ENCODE results near the gene IFT81.

IFT81 gene

GRCh38 chr12:110243227-110243626, 119.1 kb downstream of the IFT81 start:
- DNase-seq (ENCODE audit: insufficient read length) (no peak), FAIRE-seq (no peak)
- TF ChIP-seq POLR2AphosphoS5 (IDR thresholded peaks at IDR 0.05; ENCODE audit: low read depth, low read length) (no peak), POLR2A (IDR thresholded peaks at IDR 0.05; ENCODE audit: low read depth, low read length) (no peak), TAF1 (IDR thresholded peaks at IDR 0.05; ENCODE audit: borderline replicate concordance, low read depth, low read length) (no peak)

- no peak for DNase-seq (ENCODE audit: insufficient read length)
- no peak for FAIRE-seq
- TF ChIP-seq POLR2A (IDR thresholded peaks at IDR 0.05; ENCODE audit: low read depth, low read length) (no peak), POLR2AphosphoS5 (IDR thresholded peaks at IDR 0.05; ENCODE audit: low read depth, low read length) (no peak), TAF1 (IDR thresholded peaks at IDR 0.05; ENCODE audit: borderline replicate concordance, low read depth, low read length) (no peak)
Measured at GRCh38 chr12:110244372-110244771, 120.2 kb downstream of the IFT81 start.

GRCh38 chr12:110244829-110245228, 120.7 kb downstream of the IFT81 start:
- FAIRE-seq (no peak), DNase-seq (ENCODE audit: insufficient read length) (no peak)
- TF ChIP-seq POLR2A (IDR thresholded peaks at IDR 0.05; ENCODE audit: low read depth, low read length) = no peak
- TF ChIP-seq POLR2AphosphoS5 (IDR thresholded peaks at IDR 0.05; ENCODE audit: low read depth, low read length) = no peak
- no peak for TF ChIP-seq TAF1 (IDR thresholded peaks at IDR 0.05; ENCODE audit: borderline replicate concordance, low read depth, low read length)

- FAIRE-seq (no peak), DNase-seq (ENCODE audit: insufficient read length) (peak; percentile 35)
- TF ChIP-seq POLR2A (IDR thresholded peaks at IDR 0.05; ENCODE audit: low read depth, low read length) = no peak
- no peak for TF ChIP-seq POLR2AphosphoS5 (IDR thresholded peaks at IDR 0.05; ENCODE audit: low read depth, low read length)
- no peak for TF ChIP-seq TAF1 (IDR thresholded peaks at IDR 0.05; ENCODE audit: borderline replicate concordance, low read depth, low read length)
Measured at GRCh38 chr12:110245369-110245772, 121.2 kb downstream of the IFT81 start.

GRCh38 chr12:110246636-110247339, 122.6 kb downstream of the IFT81 start:
- DNase-seq (ENCODE audit: insufficient read length) = no peak
- TF ChIP-seq POLR2AphosphoS5 (IDR thresholded peaks at IDR 0.05; ENCODE audit: low read depth, low read length) (no peak), POLR2A (IDR thresholded peaks at IDR 0.05; ENCODE audit: low read depth, low read length) (no peak), TAF1 (IDR thresholded peaks at IDR 0.05; ENCODE audit: borderline replicate concordance, low read depth, low read length) (no peak)
- FAIRE-seq = no peak

GRCh38 chr12:110247340-110248095, 123.4 kb downstream of the IFT81 start:
- FAIRE-seq (no peak), DNase-seq (ENCODE audit: insufficient read length) (no peak)
- TF ChIP-seq POLR2AphosphoS5 (IDR thresholded peaks at IDR 0.05; ENCODE audit: low read depth, low read length) (no peak), POLR2A (IDR thresholded peaks at IDR 0.05; ENCODE audit: low read depth, low read length) (no peak), TAF1 (IDR thresholded peaks at IDR 0.05; ENCODE audit: borderline replicate concordance, low read depth, low read length) (no peak)

- DNase-seq (ENCODE audit: insufficient read length) (no peak), FAIRE-seq (no peak)
- TF ChIP-seq TAF1 (IDR thresholded peaks at IDR 0.05; ENCODE audit: borderline replicate concordance, low read depth, low read length) (no peak), POLR2AphosphoS5 (IDR thresholded peaks at IDR 0.05; ENCODE audit: low read depth, low read length) (no peak), POLR2A (IDR thresholded peaks at IDR 0.05; ENCODE audit: low read depth, low read length) (no peak)
Measured at GRCh38 chr12:110248096-110248447, 123.9 kb downstream of the IFT81 start.

GRCh38 chr12:110249105-110249504, 124.9 kb downstream of the IFT81 start:
- no peak for DNase-seq (ENCODE audit: insufficient read length)
- FAIRE-seq = no peak
- TF ChIP-seq POLR2A (IDR thresholded peaks at IDR 0.05; ENCODE audit: low read depth, low read length) = no peak
- no peak for TF ChIP-seq TAF1 (IDR thresholded peaks at IDR 0.05; ENCODE audit: borderline replicate concordance, low read depth, low read length)
- no peak for TF ChIP-seq POLR2AphosphoS5 (IDR thresholded peaks at IDR 0.05; ENCODE audit: low read depth, low read length)

- DNase-seq (ENCODE audit: insufficient read length) (no peak), FAIRE-seq (no peak)
- TF ChIP-seq POLR2A (IDR thresholded peaks at IDR 0.05; ENCODE audit: low read depth, low read length) (no peak), TAF1 (IDR thresholded peaks at IDR 0.05; ENCODE audit: borderline replicate concordance, low read depth, low read length) (no peak), POLR2AphosphoS5 (IDR thresholded peaks at IDR 0.05; ENCODE audit: low read depth, low read length) (no peak)
Measured at GRCh38 chr12:110249716-110250225, 125.6 kb downstream of the IFT81 start.

GRCh38 chr12:110251381-110251780, 127.2 kb downstream of the IFT81 start:
- FAIRE-seq (no peak), DNase-seq (ENCODE audit: insufficient read length) (no peak)
- TF ChIP-seq POLR2AphosphoS5 (IDR thresholded peaks at IDR 0.05; ENCODE audit: low read depth, low read length) = no peak
- TF ChIP-seq POLR2A (IDR thresholded peaks at IDR 0.05; ENCODE audit: low read depth, low read length) = no peak
- TF ChIP-seq TAF1 (IDR thresholded peaks at IDR 0.05; ENCODE audit: borderline replicate concordance, low read depth, low read length) = no peak

GRCh38 chr12:110252716-110253115, 128.6 kb downstream of the IFT81 start:
- FAIRE-seq (no peak), DNase-seq (ENCODE audit: insufficient read length) (no peak)
- TF ChIP-seq POLR2A (IDR thresholded peaks at IDR 0.05; ENCODE audit: low read depth, low read length) (no peak), TAF1 (IDR thresholded peaks at IDR 0.05; ENCODE audit: borderline replicate concordance, low read depth, low read length) (no peak), POLR2AphosphoS5 (IDR thresholded peaks at IDR 0.05; ENCODE audit: low read depth, low read length) (no peak)

GRCh38 chr12:110253176-110253575, 129.0 kb downstream of the IFT81 start:
- no peak for DNase-seq (ENCODE audit: insufficient read length)
- no peak for FAIRE-seq
- TF ChIP-seq POLR2A (IDR thresholded peaks at IDR 0.05; ENCODE audit: low read depth, low read length) (no peak), POLR2AphosphoS5 (IDR thresholded peaks at IDR 0.05; ENCODE audit: low read depth, low read length) (no peak), TAF1 (IDR thresholded peaks at IDR 0.05; ENCODE audit: borderline replicate concordance, low read depth, low read length) (no peak)

Data from GM12892 (cell line).